ENCODE measurements around the gene LCMT2. TPM values are rescaled to one million over a fixed set of nuclear protein-coding genes. Genes with fewer than 3 reads are reported as not detected.

Gene LCMT2
- total RNA-seq, 1 donor from 2014 or later, result 9.8 TPM

GRCh38 chr15:43317566-43318184, 12.7 kb downstream of the LCMT2 start:
- Mint-ChIP-seq H3K9me3 (no peaks in the 10 kb centered on the region), H3K27me3 (ENCODE audit: low read depth) (peaks cover 62% of the 10 kb centered on the region), H3K4me1 (no peaks in the 10 kb centered on the region), H3K36me3 (no peaks in the 10 kb centered on the region), H3K4me3 (no peak overlapping the region), H3K27ac (no peak overlapping the region)
- DNase-seq (ENCODE audit: low spot score in 2 of 2, unreplicated experiment in 2 of 2), result peak in 1 of 2 experiments; percentile 3
- no peak for TF ChIP-seq CTCF (IDR thresholded peaks at IDR 0.05; ENCODE audit: unreplicated experiment)

- Mint-ChIP-seq H3K9me3 (no peaks in the 10 kb centered on the region), H3K27ac (no peak overlapping the region), H3K36me3 (no peaks in the 10 kb centered on the region), H3K27me3 (ENCODE audit: low read depth) (peaks cover 64% of the 10 kb centered on the region), H3K4me1 (no peaks in the 10 kb centered on the region), H3K4me3 (no peak overlapping the region)
- no peak for DNase-seq (ENCODE audit: low spot score in 2 of 2, unreplicated experiment in 2 of 2)
- TF ChIP-seq CTCF (IDR thresholded peaks at IDR 0.05; ENCODE audit: unreplicated experiment), result no peak
Observed at GRCh38 chr15:43316971-43317346, 13.4 kb downstream of the LCMT2 start.

GRCh38 chr15:43316016-43316970, 14.1 kb downstream of the LCMT2 start:
- Mint-ChIP-seq H3K4me3 (no peak overlapping the region), H3K27ac (no peak overlapping the region), H3K36me3 (no peaks in the 10 kb centered on the region), H3K9me3 (no peaks in the 10 kb centered on the region), H3K4me1 (no peaks in the 10 kb centered on the region), H3K27me3 (ENCODE audit: low read depth) (peaks cover 64% of the 10 kb centered on the region)
- DNase-seq (ENCODE audit: low spot score in 2 of 2, unreplicated experiment in 2 of 2), result no peak
- no peak for TF ChIP-seq CTCF (IDR thresholded peaks at IDR 0.05; ENCODE audit: unreplicated experiment)

- Mint-ChIP-seq H3K4me3 (no peak overlapping the region), H3K36me3 (no peaks in the 10 kb centered on the region), H3K27me3 (ENCODE audit: low read depth) (peaks cover 63% of the 10 kb centered on the region), H3K27ac (no peak overlapping the region), H3K9me3 (no peaks in the 10 kb centered on the region), H3K4me1 (no peaks in the 10 kb centered on the region)
- no peak for DNase-seq (ENCODE audit: low spot score in 2 of 2, unreplicated experiment in 2 of 2)
- no peak for TF ChIP-seq CTCF (IDR thresholded peaks at IDR 0.05; ENCODE audit: unreplicated experiment)
Observed at GRCh38 chr15:43314171-43314570, 16.2 kb downstream of the LCMT2 start.

- no peaks in the 10 kb centered on the region for H3K4me1 Mint-ChIP-seq
- no peak for DNase-seq (ENCODE audit: low spot score in 2 of 2, unreplicated experiment in 2 of 2)
- no peak overlapping the region for H3K4me3 Mint-ChIP-seq
- no peaks in the 10 kb centered on the region for H3K36me3 Mint-ChIP-seq
- no peak overlapping the region for H3K27ac Mint-ChIP-seq
- H3K9me3 Mint-ChIP-seq, result no peaks in the 10 kb centered on the region
- TF ChIP-seq CTCF (IDR thresholded peaks at IDR 0.05; ENCODE audit: unreplicated experiment), result no peak
- peaks cover 67% of the 10 kb centered on the region for H3K27me3 Mint-ChIP-seq (ENCODE audit: low read depth)
Observed at GRCh38 chr15:43312378-43312777, 18.0 kb downstream of the LCMT2 start.
